SK-MEL-5 (cell line): ENCODE results near the gene PLA2G2D. TPM values are rescaled to one million over a fixed set of nuclear protein-coding genes. Genes with fewer than 3 reads are reported as not detected.

ENCODE experiments used
- DNase-seq: peaks from one replicate; pipeline ENCODE4 v3.0.0-alpha.2; 2016; ENCODE audit warnings: low read depth, low spot score
- in situ Hi-C: cut with HindIII; loops from 2 replicates; pipeline ENCODE4 v1.10.0; 2016; ENCODE audit warnings: low sequenced_read_pairs, high pct_unique_total_duplicates, low pct_unique_long_range_greater_than_20kb
- polyA plus RNA-seq, 2 experiments: library from polyadenylated mRNA; depleted of rRNA; stranded (reverse); fragments of >200 nt; gene quantifications; 2 replicates each; pipeline ENCODE4 v1.2.3, GENCODE V29; 2015
- total RNA-seq: library from RNA; depleted of rRNA; stranded (reverse); fragments of >200 nt; shearing (Covaris generic); gene quantifications from 2 replicates; pipeline ENCODE4 v1.2.3, GENCODE V29; 2014; rRNA removed

PLA2G2D gene
- total RNA-seq = not detected in 2 replicates
- polyA plus RNA-seq (2015; cell fraction: cytosol; rRNA removed) = 0.04 TPM in 1 of 2 replicates, not detected in the other
- not detected in 2 replicates for polyA plus RNA-seq (2015; cell fraction: nucleus; rRNA removed)

GRCh38 chr1:20119347-20119746, at the start of gene PLA2G2D:
PLA2G2D (minus strand) TSS chr1:20119536; CDS start chr1:20119498, 38 bp downstream.
- in situ Hi-C loops = no loop called here
- no peak for DNase-seq

- DNase-seq = no peak
- in situ Hi-C loops = no loop called here
These were observed 49.5 kb upstream of the PLA2G2D start for GRCh38 chr1:20168564-20169491.

GRCh38 chr1:20167126-20167525, 47.8 kb upstream of the PLA2G2D start:
- in situ Hi-C loops = no loop called here
- DNase-seq = no peak

GRCh38 chr1:20166051-20166450, 46.7 kb upstream of the PLA2G2D start:
- in situ Hi-C loops = no loop called here
- DNase-seq = no peak

GRCh38 chr1:20165522-20165951, 46.2 kb upstream of the PLA2G2D start:
- DNase-seq = peak; percentile 30
- in situ Hi-C loops = no loop called here

GRCh38 chr1:20164694-20165202, 45.4 kb upstream of the PLA2G2D start:
- no peak for DNase-seq
- in situ Hi-C loops = no loop called here

GRCh38 chr1:20160034-20160433, 40.7 kb upstream of the PLA2G2D start:
- in situ Hi-C loops = no loop called here
- no peak for DNase-seq

GRCh38 chr1:20158358-20159070, 39.2 kb upstream of the PLA2G2D start:
- in situ Hi-C loops = no loop called here
- no peak for DNase-seq

- DNase-seq = no peak
- in situ Hi-C loops = no loop called here
These were observed 35.0 kb upstream of the PLA2G2D start for GRCh38 chr1:20154301-20154831.

- in situ Hi-C loops = no loop called here
- DNase-seq = no peak
These were observed 33.7 kb upstream of the PLA2G2D start for GRCh38 chr1:20153000-20153418.

- in situ Hi-C loops = no loop called here
- DNase-seq = no peak
These were observed 33.2 kb upstream of the PLA2G2D start for GRCh38 chr1:20152599-20152930.

GRCh38 chr1:20151906-20152598, 32.7 kb upstream of the PLA2G2D start:
- peak; percentile 72 for DNase-seq
- in situ Hi-C loops = no loop called here

GRCh38 chr1:20150969-20151368, 31.6 kb upstream of the PLA2G2D start:
- no peak for DNase-seq
- in situ Hi-C loops = no loop called here

- DNase-seq = no peak
- in situ Hi-C loops = no loop called here
These were observed 31.0 kb upstream of the PLA2G2D start for GRCh38 chr1:20150326-20150705.

- no peak for DNase-seq
- in situ Hi-C loops = no loop called here
These were observed 30.4 kb upstream of the PLA2G2D start for GRCh38 chr1:20149601-20150325.

- in situ Hi-C loops = no loop called here
- no peak for DNase-seq
These were observed 29.5 kb upstream of the PLA2G2D start for GRCh38 chr1:20148571-20149500.
